ENCODE results near the gene PTPRD.

The PTPRD gene

GRCh38 chr9:8420416-8420815 lies 2192.4 kb downstream of the PTPRD start:
- Histone ChIP-seq H3K36me3 (ENCODE audit: control insufficient read depth, low read depth, low read length) (no peaks in the 10 kb centered on the region), H3K27me3 (ENCODE audit: control insufficient read depth, insufficient read depth, low read length) (no peaks in the 10 kb centered on the region), H3K9me3 (ENCODE audit: control insufficient read depth, low read depth, low read length) (no peaks in the 10 kb centered on the region), H3K27ac (ENCODE audit: low read length) (no peak overlapping the region), H3K4me3 (ENCODE audit: low read length) (no peak overlapping the region), H3K9ac (ENCODE audit: low read length) (no peak overlapping the region), H3K4me1 (ENCODE audit: control insufficient read depth, low read depth, low read length) (peaks cover 15% of the 10 kb centered on the region)

GRCh38 chr9:8419596-8420275 lies 2193.1 kb downstream of the PTPRD start:
- Histone ChIP-seq H3K4me3 (ENCODE audit: low read length) (no peak overlapping the region), H3K9ac (ENCODE audit: low read length) (no peak overlapping the region), H3K4me1 (ENCODE audit: control insufficient read depth, low read depth, low read length) (peaks cover 15% of the 10 kb centered on the region), H3K27me3 (ENCODE audit: control insufficient read depth, insufficient read depth, low read length) (no peaks in the 10 kb centered on the region), H3K27ac (ENCODE audit: low read length) (no peak overlapping the region), H3K9me3 (ENCODE audit: control insufficient read depth, low read depth, low read length) (no peaks in the 10 kb centered on the region), H3K36me3 (ENCODE audit: control insufficient read depth, low read depth, low read length) (no peaks in the 10 kb centered on the region)

- H3K36me3 ChIP-seq (ENCODE audit: control insufficient read depth, low read depth, low read length) = no peaks in the 10 kb centered on the region
- H3K4me3 ChIP-seq (ENCODE audit: low read length) = no peak overlapping the region
- H3K27me3 ChIP-seq (ENCODE audit: control insufficient read depth, insufficient read depth, low read length) = no peaks in the 10 kb centered on the region
- peaks cover 15% of the 10 kb centered on the region for H3K4me1 ChIP-seq (ENCODE audit: control insufficient read depth, low read depth, low read length)
- H3K9me3 ChIP-seq (ENCODE audit: control insufficient read depth, low read depth, low read length) = no peaks in the 10 kb centered on the region
- no peak overlapping the region for H3K9ac ChIP-seq (ENCODE audit: low read length)
- H3K27ac ChIP-seq (ENCODE audit: low read length) = no peak overlapping the region
Measured at GRCh38 chr9:8417341-8417740, 2195.5 kb downstream of the PTPRD start.

GRCh38 chr9:8412327-8412726 lies 2200.5 kb downstream of the PTPRD start:
- H3K27me3 ChIP-seq (ENCODE audit: control insufficient read depth, insufficient read depth, low read length) = no peaks in the 10 kb centered on the region
- H3K36me3 ChIP-seq (ENCODE audit: control insufficient read depth, low read depth, low read length) = no peaks in the 10 kb centered on the region
- H3K4me3 ChIP-seq (ENCODE audit: low read length) = no peak overlapping the region
- H3K9ac ChIP-seq (ENCODE audit: low read length) = no peak overlapping the region
- no peak overlapping the region for H3K27ac ChIP-seq (ENCODE audit: low read length)
- H3K4me1 ChIP-seq (ENCODE audit: control insufficient read depth, low read depth, low read length) = peaks cover 24% of the 10 kb centered on the region
- H3K9me3 ChIP-seq (ENCODE audit: control insufficient read depth, low read depth, low read length) = no peaks in the 10 kb centered on the region

- Histone ChIP-seq H3K36me3 (ENCODE audit: control insufficient read depth, low read depth, low read length) (no peaks in the 10 kb centered on the region), H3K27ac (ENCODE audit: low read length) (no peak overlapping the region), H3K27me3 (ENCODE audit: control insufficient read depth, insufficient read depth, low read length) (no peaks in the 10 kb centered on the region)
Measured at GRCh38 chr9:8408575-8409190, 2204.1 kb downstream of the PTPRD start.

GRCh38 chr9:8401961-8402705 lies 2210.7 kb downstream of the PTPRD start:
- Histone ChIP-seq H3K9ac (ENCODE audit: low read length) (no peak overlapping the region), H3K9me3 (ENCODE audit: control insufficient read depth, low read depth, low read length) (no peaks in the 10 kb centered on the region), H3K36me3 (ENCODE audit: control insufficient read depth, low read depth, low read length) (no peaks in the 10 kb centered on the region), H3K27me3 (ENCODE audit: control insufficient read depth, insufficient read depth, low read length) (no peaks in the 10 kb centered on the region), H3K27ac (ENCODE audit: low read length) (no peak overlapping the region), H3K4me3 (ENCODE audit: low read length) (no peak overlapping the region), H3K4me1 (ENCODE audit: control insufficient read depth, low read depth, low read length) (peaks cover 11% of the 10 kb centered on the region)

More at GRCh38 chr9:8408575-8409190, 2204.1 kb downstream of the PTPRD start:
- H3K4me1 ChIP-seq (ENCODE audit: control insufficient read depth, low read depth, low read length) = peaks cover 24% of the 10 kb centered on the region
- no peak overlapping the region for H3K9ac ChIP-seq (ENCODE audit: low read length)
- no peaks in the 10 kb centered on the region for H3K9me3 ChIP-seq (ENCODE audit: control insufficient read depth, low read depth, low read length)
- peak overlapping the region; percentile 35 for H3K4me3 ChIP-seq (ENCODE audit: low read length)

GRCh38 chr9:8400378-8400777 lies 2212.4 kb downstream of the PTPRD start:
- no peaks in the 10 kb centered on the region for H3K9me3 ChIP-seq (ENCODE audit: control insufficient read depth, low read depth, low read length)
- H3K4me3 ChIP-seq (ENCODE audit: low read length) = no peak overlapping the region
- H3K27ac ChIP-seq (ENCODE audit: low read length) = no peak overlapping the region
- H3K4me1 ChIP-seq (ENCODE audit: control insufficient read depth, low read depth, low read length) = peaks cover 13% of the 10 kb centered on the region
- no peaks in the 10 kb centered on the region for H3K36me3 ChIP-seq (ENCODE audit: control insufficient read depth, low read depth, low read length)
- H3K27me3 ChIP-seq (ENCODE audit: control insufficient read depth, insufficient read depth, low read length) = no peaks in the 10 kb centered on the region
- H3K9ac ChIP-seq (ENCODE audit: low read length) = no peak overlapping the region

- Histone ChIP-seq H3K4me1 (ENCODE audit: control insufficient read depth, low read depth, low read length) (peaks cover 13% of the 10 kb centered on the region), H3K27me3 (ENCODE audit: control insufficient read depth, insufficient read depth, low read length) (no peaks in the 10 kb centered on the region), H3K4me3 (ENCODE audit: low read length) (no peak overlapping the region), H3K36me3 (ENCODE audit: control insufficient read depth, low read depth, low read length) (no peaks in the 10 kb centered on the region), H3K9me3 (ENCODE audit: control insufficient read depth, low read depth, low read length) (no peaks in the 10 kb centered on the region), H3K27ac (ENCODE audit: low read length) (no peak overlapping the region), H3K9ac (ENCODE audit: low read length) (no peak overlapping the region)
Measured at GRCh38 chr9:8395022-8395421, 2217.8 kb downstream of the PTPRD start.

- Histone ChIP-seq H3K27me3 (ENCODE audit: control insufficient read depth, insufficient read depth, low read length) (no peaks in the 10 kb centered on the region), H3K4me1 (ENCODE audit: control insufficient read depth, low read depth, low read length) (peaks cover 13% of the 10 kb centered on the region), H3K4me3 (ENCODE audit: low read length) (no peak overlapping the region), H3K27ac (ENCODE audit: low read length) (no peak overlapping the region), H3K36me3 (ENCODE audit: control insufficient read depth, low read depth, low read length) (no peaks in the 10 kb centered on the region), H3K9me3 (ENCODE audit: control insufficient read depth, low read depth, low read length) (no peaks in the 10 kb centered on the region), H3K9ac (ENCODE audit: low read length) (no peak overlapping the region)
Measured at GRCh38 chr9:8394341-8394740, 2218.5 kb downstream of the PTPRD start.

GRCh38 chr9:8392866-8393265 lies 2219.9 kb downstream of the PTPRD start:
- H3K27ac ChIP-seq (ENCODE audit: low read length) = no peak overlapping the region
- H3K36me3 ChIP-seq (ENCODE audit: control insufficient read depth, low read depth, low read length) = no peaks in the 10 kb centered on the region
- H3K27me3 ChIP-seq (ENCODE audit: control insufficient read depth, insufficient read depth, low read length) = no peaks in the 10 kb centered on the region
- no peak overlapping the region for H3K4me3 ChIP-seq (ENCODE audit: low read length)
- H3K9me3 ChIP-seq (ENCODE audit: control insufficient read depth, low read depth, low read length) = no peaks in the 10 kb centered on the region
- H3K9ac ChIP-seq (ENCODE audit: low read length) = no peak overlapping the region
- H3K4me1 ChIP-seq (ENCODE audit: control insufficient read depth, low read depth, low read length) = peaks cover 13% of the 10 kb centered on the region

GRCh38 chr9:8391566-8391965 lies 2221.2 kb downstream of the PTPRD start:
- Histone ChIP-seq H3K9ac (ENCODE audit: low read length) (no peak overlapping the region), H3K36me3 (ENCODE audit: control insufficient read depth, low read depth, low read length) (no peaks in the 10 kb centered on the region), H3K4me1 (ENCODE audit: control insufficient read depth, low read depth, low read length) (peaks cover 13% of the 10 kb centered on the region), H3K9me3 (ENCODE audit: control insufficient read depth, low read depth, low read length) (no peaks in the 10 kb centered on the region), H3K27me3 (ENCODE audit: control insufficient read depth, insufficient read depth, low read length) (no peaks in the 10 kb centered on the region), H3K4me3 (ENCODE audit: low read length) (no peak overlapping the region), H3K27ac (ENCODE audit: low read length) (no peak overlapping the region)
